GM10266 (cell line): ENCODE data around the gene BRD7.

Experiments
- DNase-seq: peaks from one replicate; pipeline ENCODE4 v3.0.0; 2012; ENCODE audit errors: extremely low spot score
- CTCF ChIP-seq: IDR thresholded peaks from 2 replicates; pipeline ENCODE4 v1.5.1; 2012; ENCODE audit warnings: mild to moderate bottlenecking, low read depth; ENCODE audit not compliant: control insufficient read depth, insufficient read depth; ENCODE audit errors: missing control alignments

Gene BRD7

GRCh38 chr16:50301626-50302471 is 66.9 kb downstream of the BRD7 start:
- DNase-seq, result no peak

GRCh38 chr16:50300942-50301625 is 67.7 kb downstream of the BRD7 start:
- DNase-seq, result no peak
- no peak for TF ChIP-seq CTCF

More at GRCh38 chr16:50301626-50302471, 66.9 kb downstream of the BRD7 start:
- no peak for TF ChIP-seq CTCF

GRCh38 chr16:50299508-50300105 is 69.2 kb downstream of the BRD7 start:
- no peak for DNase-seq

GRCh38 chr16:50298591-50299507 is 69.9 kb downstream of the BRD7 start:
- TF ChIP-seq CTCF, result no peak
- DNase-seq, result no peak

More at GRCh38 chr16:50299508-50300105, 69.2 kb downstream of the BRD7 start:
- no peak for TF ChIP-seq CTCF

GRCh38 chr16:50298075-50298460 is 70.7 kb downstream of the BRD7 start:
- DNase-seq, result no peak
- no peak for TF ChIP-seq CTCF

GRCh38 chr16:50297301-50298074 is 71.3 kb downstream of the BRD7 start:
- DNase-seq, result no peak
- no peak for TF ChIP-seq CTCF
